ENCODE measurements around the gene SOCS6.
A peak's percentile ranks its signal among the peaks of the same experiment; 100 is the strongest.
"Not testable (repeated sequence)": the region's sequence is repeated elsewhere in the genome, so short reads cannot be mapped to it uniquely, and the experiment has no call there.

SOCS6 gene

GRCh38 chr18:70335892-70336726 is 47.3 kb downstream of the SOCS6 start:
- H3K4me3 ChIP-seq (ENCODE audit: control insufficient read depth in 1 of 7, extremely low read depth in 1 of 7, insufficient read depth in 4 of 7, low read depth in 2 of 7, low read length in 6 of 7), result no peak overlapping the region
- POLR2A ChIA-PET, result no interaction called here
- CTCF ChIA-PET, result no interaction called here
- no peaks in the 10 kb centered on the region for H3K27me3 ChIP-seq (replicated peaks in 2 of 5; ENCODE audit: control insufficient read depth in 4 of 5, insufficient read depth in 5 of 5, low read length in 4 of 5)
- no peak for DNase-seq
- peaks cover 2 to 12% (median 3%) of the 10 kb centered on the region in 4 experiments for H3K36me3 ChIP-seq (ENCODE audit: control insufficient read depth in 4 of 4, insufficient read depth in 4 of 4, low read length in 3 of 4)
- H3K4me1 ChIP-seq (ENCODE audit: control extremely low read depth in 1 of 4, control insufficient read depth in 4 of 4, insufficient read depth in 4 of 4, low read length in 3 of 4), result no peaks in the 10 kb centered on the region
- H3K27ac ChIP-seq (ENCODE audit: insufficient read depth in 1 of 2, low read depth in 1 of 2, low read length in 2 of 2, poor library complexity in 1 of 2, severe bottlenecking in 2 of 2), result no peak overlapping the region
- 81% methylated on average over 2 of the region's 5 CpGs for WGBS (ENCODE audit: insufficient coverage)
- H3K9me3 ChIP-seq (ENCODE audit: control extremely low read depth in 1 of 5, control insufficient read depth in 4 of 5, insufficient read depth in 2 of 5, low read depth in 1 of 5, low read length in 4 of 5), result peaks cover 0 to 16% (median 6%) of the 10 kb centered on the region in 5 experiments

GRCh38 chr18:70337139-70337972 is 48.5 kb downstream of the SOCS6 start:
- ChIA-PET CTCF (no interaction called here), POLR2A (no interaction called here)
- DNase-seq, result peak in 2 of 3 donors; percentile 19 to 38
- Histone ChIP-seq H3K27me3 (replicated peaks in 2 of 5; ENCODE audit: control insufficient read depth in 4 of 5, insufficient read depth in 5 of 5, low read length in 4 of 5) (no peaks in the 10 kb centered on the region), H3K4me3 (ENCODE audit: control insufficient read depth in 1 of 7, extremely low read depth in 1 of 7, insufficient read depth in 4 of 7, low read depth in 2 of 7, low read length in 6 of 7) (no peak overlapping the region), H3K27ac (ENCODE audit: insufficient read depth in 1 of 2, low read depth in 1 of 2, low read length in 2 of 2, poor library complexity in 1 of 2, severe bottlenecking in 2 of 2) (no peak overlapping the region), H3K4me1 (ENCODE audit: control extremely low read depth in 1 of 4, control insufficient read depth in 4 of 4, insufficient read depth in 4 of 4, low read length in 3 of 4) (no peaks in the 10 kb centered on the region), H3K36me3 (ENCODE audit: control insufficient read depth in 4 of 4, insufficient read depth in 4 of 4, low read length in 3 of 4) (peaks cover 2 to 6% (median 3%) of the 10 kb centered on the region in 4 experiments), H3K9me3 (ENCODE audit: control extremely low read depth in 1 of 5, control insufficient read depth in 4 of 5, insufficient read depth in 2 of 5, low read depth in 1 of 5, low read length in 4 of 5) (peaks cover 0 to 16% (median 6%) of the 10 kb centered on the region in 5 experiments)
- 100% methylated on average over 1 of the region's 4 CpGs for WGBS (ENCODE audit: insufficient coverage)

- no peak overlapping the region for H3K27ac ChIP-seq (ENCODE audit: insufficient read depth in 1 of 2, low read depth in 1 of 2, low read length in 2 of 2, poor library complexity in 1 of 2, severe bottlenecking in 2 of 2)
- ChIA-PET POLR2A (no interaction called here), CTCF (no interaction called here)
- DNase-seq, result no peak
- no peaks in the 10 kb centered on the region for H3K27me3 ChIP-seq (replicated peaks in 2 of 5; ENCODE audit: control insufficient read depth in 4 of 5, insufficient read depth in 5 of 5, low read length in 4 of 5)
- H3K36me3 ChIP-seq (ENCODE audit: control insufficient read depth in 4 of 4, insufficient read depth in 4 of 4, low read length in 3 of 4), result peaks cover 2 to 6% (median 3%) of the 10 kb centered on the region in 4 experiments
- H3K9me3 ChIP-seq (ENCODE audit: control extremely low read depth in 1 of 5, control insufficient read depth in 4 of 5, insufficient read depth in 2 of 5, low read depth in 1 of 5, low read length in 4 of 5), result peaks cover 0 to 13% (median 6%) of the 10 kb centered on the region in 5 experiments
- H3K4me3 ChIP-seq (ENCODE audit: control insufficient read depth in 1 of 7, extremely low read depth in 1 of 7, insufficient read depth in 4 of 7, low read depth in 2 of 7, low read length in 6 of 7), result no peak overlapping the region
- no peaks in the 10 kb centered on the region for H3K4me1 ChIP-seq (ENCODE audit: control extremely low read depth in 1 of 4, control insufficient read depth in 4 of 4, insufficient read depth in 4 of 4, low read length in 3 of 4)
Measured at GRCh38 chr18:70338890-70339289, 50.0 kb downstream of the SOCS6 start.

GRCh38 chr18:70339915-70340314 is 51.1 kb downstream of the SOCS6 start:
- Histone ChIP-seq H3K4me3 (ENCODE audit: control insufficient read depth in 1 of 7, extremely low read depth in 1 of 7, insufficient read depth in 4 of 7, low read depth in 2 of 7, low read length in 6 of 7) (no peak overlapping the region), H3K9me3 (ENCODE audit: control extremely low read depth in 1 of 5, control insufficient read depth in 4 of 5, insufficient read depth in 2 of 5, low read depth in 1 of 5, low read length in 4 of 5) (peaks cover 0 to 6% (median 1%) of the 10 kb centered on the region in 5 experiments), H3K4me1 (ENCODE audit: control extremely low read depth in 1 of 4, control insufficient read depth in 4 of 4, insufficient read depth in 4 of 4, low read length in 3 of 4) (no peaks in the 10 kb centered on the region), H3K27me3 (replicated peaks in 2 of 5; ENCODE audit: control insufficient read depth in 4 of 5, insufficient read depth in 5 of 5, low read length in 4 of 5) (no peaks in the 10 kb centered on the region), H3K27ac (ENCODE audit: insufficient read depth in 1 of 2, low read depth in 1 of 2, low read length in 2 of 2, poor library complexity in 1 of 2, severe bottlenecking in 2 of 2) (no peak overlapping the region), H3K36me3 (ENCODE audit: control insufficient read depth in 4 of 4, insufficient read depth in 4 of 4, low read length in 3 of 4) (peaks cover 2 to 4% (median 3%) of the 10 kb centered on the region in 4 experiments)
- CTCF ChIA-PET, result no interaction called here
- POLR2A ChIA-PET, result no interaction called here
- DNase-seq, result no peak

- H3K27ac ChIP-seq (ENCODE audit: insufficient read depth in 1 of 2, low read depth in 1 of 2, low read length in 2 of 2, poor library complexity in 1 of 2, severe bottlenecking in 2 of 2); CTCF ChIA-PET; H3K4me3 ChIP-seq (ENCODE audit: control insufficient read depth in 1 of 7, extremely low read depth in 1 of 7, insufficient read depth in 4 of 7, low read depth in 2 of 7, low read length in 6 of 7); POLR2A ChIA-PET; H3K27me3 ChIP-seq (replicated peaks in 2 of 5; ENCODE audit: control insufficient read depth in 4 of 5, insufficient read depth in 5 of 5, low read length in 4 of 5); DNase-seq; H3K9me3 ChIP-seq (ENCODE audit: control extremely low read depth in 1 of 5, control insufficient read depth in 4 of 5, insufficient read depth in 2 of 5, low read depth in 1 of 5, low read length in 4 of 5); H3K4me1 ChIP-seq (ENCODE audit: control extremely low read depth in 1 of 4, control insufficient read depth in 4 of 4, insufficient read depth in 4 of 4, low read length in 3 of 4); H3K36me3 ChIP-seq (ENCODE audit: control insufficient read depth in 4 of 4, insufficient read depth in 4 of 4, low read length in 3 of 4): not testable (repeated sequence)
- 93% methylated on average over 3 of the region's 3 CpGs for WGBS (ENCODE audit: insufficient coverage)
Measured at GRCh38 chr18:70348481-70348880, 59.6 kb downstream of the SOCS6 start.

- Histone ChIP-seq H3K27me3 (replicated peaks in 2 of 5; ENCODE audit: control insufficient read depth in 4 of 5, insufficient read depth in 5 of 5, low read length in 4 of 5) (no peaks in the 10 kb centered on the region), H3K4me1 (ENCODE audit: control extremely low read depth in 1 of 4, control insufficient read depth in 4 of 4, insufficient read depth in 4 of 4, low read length in 3 of 4) (no peaks in the 10 kb centered on the region), H3K4me3 (ENCODE audit: control insufficient read depth in 1 of 7, extremely low read depth in 1 of 7, insufficient read depth in 4 of 7, low read depth in 2 of 7, low read length in 6 of 7) (no peak overlapping the region), H3K36me3 (ENCODE audit: control insufficient read depth in 4 of 4, insufficient read depth in 4 of 4, low read length in 3 of 4) (peaks cover 0 to 4% (median 0%) of the 10 kb centered on the region in 4 experiments), H3K27ac (ENCODE audit: insufficient read depth in 1 of 2, low read depth in 1 of 2, low read length in 2 of 2, poor library complexity in 1 of 2, severe bottlenecking in 2 of 2) (no peak overlapping the region), H3K9me3 (ENCODE audit: control extremely low read depth in 1 of 5, control insufficient read depth in 4 of 5, insufficient read depth in 2 of 5, low read depth in 1 of 5, low read length in 4 of 5) (peaks cover 0 to 1% (median 0%) of the 10 kb centered on the region in 5 experiments)
- POLR2A ChIA-PET, result no interaction called here
- CTCF ChIA-PET, result no interaction called here
- no peak for DNase-seq
Measured at GRCh38 chr18:70349316-70349715, 60.5 kb downstream of the SOCS6 start.

- H3K4me1 ChIP-seq (ENCODE audit: control extremely low read depth in 1 of 4, control insufficient read depth in 4 of 4, insufficient read depth in 4 of 4, low read length in 3 of 4), result no peaks in the 10 kb centered on the region
- WGBS (ENCODE audit: insufficient coverage), result 100% methylated on average over 3 of the region's 4 CpGs
- POLR2A ChIA-PET, result interaction anchor here (0.6 kb wide), 1 partner anchor 25 kb away, joined by 3 read pairs; no protein-coding TSS in a partner anchor
- no peaks in the 10 kb centered on the region for H3K27me3 ChIP-seq (replicated peaks in 2 of 5; ENCODE audit: control insufficient read depth in 4 of 5, insufficient read depth in 5 of 5, low read length in 4 of 5)
- H3K36me3 ChIP-seq (ENCODE audit: control insufficient read depth in 4 of 4, insufficient read depth in 4 of 4, low read length in 3 of 4), result peaks cover 0 to 4% (median 0%) of the 10 kb centered on the region in 4 experiments
- CTCF ChIA-PET, result no interaction called here
- H3K4me3 ChIP-seq (ENCODE audit: control insufficient read depth in 1 of 7, extremely low read depth in 1 of 7, insufficient read depth in 4 of 7, low read depth in 2 of 7, low read length in 6 of 7), result no peak overlapping the region
- H3K27ac ChIP-seq (ENCODE audit: insufficient read depth in 1 of 2, low read depth in 1 of 2, low read length in 2 of 2, poor library complexity in 1 of 2, severe bottlenecking in 2 of 2), result no peak overlapping the region
- no peak for DNase-seq
- peaks cover 0 to 8% (median 3%) of the 10 kb centered on the region in 5 experiments for H3K9me3 ChIP-seq (ENCODE audit: control extremely low read depth in 1 of 5, control insufficient read depth in 4 of 5, insufficient read depth in 2 of 5, low read depth in 1 of 5, low read length in 4 of 5)
Measured at GRCh38 chr18:70354080-70354479, 65.2 kb downstream of the SOCS6 start.
